Measurements from ENCODE around the gene BSG.

BSG gene

GRCh38 chr19:572140-572742 is at the start of gene BSG:
Gene BSG (plus strand): TSS chr19:572596. CDS start chr19:572635, 39 bp downstream.
- peak within 1 kb of the TSS; percentile 91 for H3K4me3 ChIP-seq (ENCODE audit: low read length)
- DNase-seq (ENCODE audit: low read depth) = peak; percentile 96
- TF ChIP-seq CTCF (conservative IDR thresholded peaks at IDR 0.05; ENCODE audit: low read length) = no peak

GRCh38 chr19:522726-523125 is 49.7 kb upstream of the BSG start:
- no peak for DNase-seq (ENCODE audit: low read depth)
- H3K4me3 ChIP-seq (ENCODE audit: low read length) = no peak overlapping the region

GRCh38 chr19:524062-524674 is 48.2 kb upstream of the BSG start:
- TF ChIP-seq CTCF (conservative IDR thresholded peaks at IDR 0.05; ENCODE audit: low read length) = no peak
- DNase-seq (ENCODE audit: low read depth) = peak; percentile 25
- H3K4me3 ChIP-seq (ENCODE audit: low read length) = no peak overlapping the region

More at GRCh38 chr19:522726-523125, 49.7 kb upstream of the BSG start:
- no peak for TF ChIP-seq CTCF (conservative IDR thresholded peaks at IDR 0.05; ENCODE audit: low read length)

GRCh38 chr19:525029-525428 is 47.4 kb upstream of the BSG start:
- H3K4me3 ChIP-seq (ENCODE audit: low read length) = no peak overlapping the region
- no peak for DNase-seq (ENCODE audit: low read depth)
- no peak for TF ChIP-seq CTCF (conservative IDR thresholded peaks at IDR 0.05; ENCODE audit: low read length)

GRCh38 chr19:525857-526419 is 46.5 kb upstream of the BSG start:
- no peak for DNase-seq (ENCODE audit: low read depth)
- TF ChIP-seq CTCF (conservative IDR thresholded peaks at IDR 0.05; ENCODE audit: low read length) = no peak
- no peak overlapping the region for H3K4me3 ChIP-seq (ENCODE audit: low read length)

GRCh38 chr19:530134-531008 is 42.0 kb upstream of the BSG start:
- no peak for DNase-seq (ENCODE audit: low read depth)
- no peak for TF ChIP-seq CTCF (conservative IDR thresholded peaks at IDR 0.05; ENCODE audit: low read length)
- H3K4me3 ChIP-seq (ENCODE audit: low read length) = peak overlapping the region; percentile 73

Data from AG10803 (cell line).